H9 (cell line): ENCODE data around the gene TPD52L2. TPM values are rescaled to one million over a fixed set of nuclear protein-coding genes. Genes with fewer than 3 reads are reported as not detected.

ENCODE experiments used
- DNase-seq: peaks from one replicate; pipeline ENCODE4 v3.0.0-alpha.2; 2017
- H2AFZ ChIP-seq: one replicate; pipeline ENCODE4 v1.6.1; 2013; ENCODE audit warnings: mild to moderate bottlenecking, low read length, control low read depth, moderate library complexity
- H2AK5ac ChIP-seq: 2 replicates; pipeline ENCODE4 v1.6.1; 2013; ENCODE audit warnings: low read length, control low read depth, mixed read lengths; ENCODE audit not compliant: insufficient read length
- H2BK120ac ChIP-seq: one replicate; pipeline ENCODE4 v1.6.1; 2013; ENCODE audit warnings: low read depth, mild to moderate bottlenecking, low read length, control low read depth, inconsistent platforms; ENCODE audit not compliant: poor library complexity, severe bottlenecking
- H2BK12ac ChIP-seq: 2 replicates; pipeline ENCODE4 v1.6.1; 2013; ENCODE audit warnings: low read length, control low read depth, mixed read lengths, low read depth; ENCODE audit not compliant: insufficient read length
- H2BK15ac ChIP-seq: 2 replicates; pipeline ENCODE4 v1.6.1; 2013; ENCODE audit warnings: low read depth, low read length, control low read depth
- H2BK20ac ChIP-seq: one replicate; pipeline ENCODE4 v1.6.1; 2013; ENCODE audit warnings: low read depth, mild to moderate bottlenecking, low read length, control low read depth, inconsistent platforms; ENCODE audit not compliant: poor library complexity, severe bottlenecking
- H2BK5ac ChIP-seq: 2 replicates; pipeline ENCODE4 v1.6.1; 2013; ENCODE audit warnings: low read length, control low read depth, mixed read lengths; ENCODE audit not compliant: insufficient read length
- H3K14ac ChIP-seq: 2 replicates; pipeline ENCODE4 v1.6.1; 2013; ENCODE audit warnings: low read length, control low read depth; ENCODE audit not compliant: insufficient read depth
- H3K18ac ChIP-seq: 2 replicates; pipeline ENCODE4 v1.6.1; 2013; ENCODE audit warnings: low read depth, mild to moderate bottlenecking, mixed read lengths, low read length, control low read depth; ENCODE audit not compliant: insufficient read length
- H3K23ac ChIP-seq: 2 replicates; pipeline ENCODE4 v1.6.1; 2013; ENCODE audit warnings: low read length, control low read depth, mixed read lengths, low read depth; ENCODE audit not compliant: insufficient read length
- H3K23me2 ChIP-seq: 2 replicates; pipeline ENCODE4 v1.6.1; 2013; ENCODE audit warnings: low read depth, mild to moderate bottlenecking, mixed read lengths, low read length, control low read depth; ENCODE audit not compliant: insufficient read length, poor library complexity, severe bottlenecking
- H3K27ac ChIP-seq: 2 replicates; pipeline ENCODE4 v1.5.1; 2013; ENCODE audit warnings: low read length, control low read depth, mixed read lengths, low read depth; ENCODE audit not compliant: insufficient read length
- H3K27me3 ChIP-seq: 2 replicates; pipeline ENCODE4 v1.6.1; 2013; ENCODE audit warnings: low read length, control low read depth, inconsistent platforms; ENCODE audit not compliant: insufficient read depth
- H3K4ac ChIP-seq: 2 replicates; pipeline ENCODE4 v1.6.1; 2013; ENCODE audit warnings: low read depth, mild to moderate bottlenecking, control low read depth, inconsistent platforms, low read length, moderate library complexity
- H3K4me1 ChIP-seq: 2 replicates; pipeline ENCODE4 v1.6.1; 2013; ENCODE audit warnings: low read length, control low read depth, inconsistent platforms; ENCODE audit not compliant: insufficient read depth
- H3K4me2 ChIP-seq: 2 replicates; pipeline ENCODE4 v1.6.1; 2013; ENCODE audit warnings: low read length, control low read depth, mixed read lengths; ENCODE audit not compliant: insufficient read length, insufficient read depth
- H3K56ac ChIP-seq: 2 replicates; pipeline ENCODE4 v1.6.1; 2013; ENCODE audit warnings: low read depth, mild to moderate bottlenecking, mixed read lengths, low read length, control low read depth; ENCODE audit not compliant: insufficient read length
- H3K79me1 ChIP-seq: 2 replicates; pipeline ENCODE4 v1.6.1; 2013; ENCODE audit warnings: low read depth, mild to moderate bottlenecking, moderate library complexity, low read length, control low read depth, inconsistent platforms; ENCODE audit not compliant: insufficient read depth, poor library complexity, severe bottlenecking
- H3K79me2 ChIP-seq: 2 replicates; pipeline ENCODE4 v1.6.1; 2013; ENCODE audit warnings: low read length, control low read depth, inconsistent platforms; ENCODE audit not compliant: insufficient read depth
- H3K9ac ChIP-seq: 2 replicates; pipeline ENCODE4 v1.6.1; 2013; ENCODE audit warnings: low read length, control low read depth, mixed read lengths; ENCODE audit not compliant: insufficient read length; ENCODE audit errors: extremely low read depth
- H3K9me3 ChIP-seq: one replicate; pipeline ENCODE4 v1.6.1; 2013; ENCODE audit warnings: low read depth, low read length, inconsistent platforms; ENCODE audit not compliant: control insufficient read depth
- H3T11ph ChIP-seq: one replicate; pipeline ENCODE4 v1.6.1; 2013; ENCODE audit warnings: mild to moderate bottlenecking, low read length, control low read depth, inconsistent platforms
- H4K20me1 ChIP-seq: one replicate; pipeline ENCODE4 v1.6.1; 2013; ENCODE audit not compliant: control insufficient read depth, insufficient read length, insufficient read depth
- H4K5ac ChIP-seq: 2 replicates; pipeline ENCODE4 v1.6.1; 2013; ENCODE audit warnings: low read depth, mild to moderate bottlenecking, mixed read lengths, low read length, control low read depth; ENCODE audit not compliant: insufficient read length
- H4K8ac ChIP-seq: replicated peaks from 2 replicates; pipeline ENCODE4 v1.6.1; 2013; ENCODE audit warnings: low read length, control low read depth, mixed read lengths, low read depth; ENCODE audit not compliant: insufficient read length
- H4K91ac ChIP-seq: 2 replicates; pipeline ENCODE4 v1.6.1; 2013; ENCODE audit warnings: low read depth, mild to moderate bottlenecking, moderate library complexity, mixed read lengths, low read length, control low read depth; ENCODE audit not compliant: insufficient read length
- H3K27ac Mint-ChIP-seq, 3 experiments: 2 replicates in 2 of 3; 3 replicates in 1 of 3; pipeline ENCODE4 v1.8.0; 2020 to 2021; ENCODE audit warnings: mixed read lengths in 3 of 3, mild to moderate bottlenecking in 1 of 3, moderate library complexity in 1 of 3
- H3K27me3 Mint-ChIP-seq: 2 replicates; pipeline ENCODE4 v1.8.0; 2021; ENCODE audit warnings: low read depth, mild to moderate bottlenecking, moderate library complexity, mixed read lengths
- H3K36me3 Mint-ChIP-seq, 3 experiments: 2 replicates in 2 of 3; 3 replicates in 1 of 3; pipeline ENCODE4 v1.8.0; 2020 to 2021; ENCODE audit warnings: low read depth in 3 of 3, mixed read lengths in 3 of 3; ENCODE audit not compliant: insufficient read depth in 1 of 3
- H3K4me1 Mint-ChIP-seq, 2 experiments: 2 replicates each; pipeline ENCODE4 v1.8.0; 2020; ENCODE audit warnings: mixed read lengths in 2 of 2
- H3K4me3 Mint-ChIP-seq, 2 experiments: 2 replicates in 1 of 2; 3 replicates in 1 of 2; pipeline ENCODE4 v1.8.0; 2020 to 2021; ENCODE audit warnings: mild to moderate bottlenecking in 2 of 2, mixed read lengths in 2 of 2, moderate library complexity in 1 of 2
- H3K9me3 Mint-ChIP-seq, 2 experiments: 2 replicates in 1 of 2; 3 replicates in 1 of 2; pipeline ENCODE4 v1.8.0; 2020; ENCODE audit warnings: mild to moderate bottlenecking in 2 of 2, mixed read lengths in 2 of 2, moderate library complexity in 1 of 2
- WGBS: extraction: QIAGEN DNeasy Blood & Tissue Kit; methylation state at CpG from one replicate; pipeline ENCODE4 v1.1.7; 2013; ENCODE audit warnings: missing lambda C conversion rate, low lambda C conversion rate, mixed read lengths; ENCODE audit not compliant: insufficient read length; ENCODE audit errors: extremely low coverage; 5-methylcytosine and 5-hydroxymethylcytosine counted together
- total RNA-seq: library from RNA; stranded (reverse); gene quantifications from 2 replicates; pipeline ENCODE4 v1.2.1, GENCODE V29; 2021
- TF ChIP-seq, protein P1 (sequence below): fragments of 200-600 bp; sonication (generic); conservative IDR thresholded peaks from 3 replicates; pipeline ENCODE4 v1.8.0; 2021; ENCODE audit warnings: antibody characterized with exemption, mild to moderate bottlenecking

The TPD52L2 gene
- total RNA-seq, 1 experiment from 2014 or later: 94.1 TPM

DNA sequence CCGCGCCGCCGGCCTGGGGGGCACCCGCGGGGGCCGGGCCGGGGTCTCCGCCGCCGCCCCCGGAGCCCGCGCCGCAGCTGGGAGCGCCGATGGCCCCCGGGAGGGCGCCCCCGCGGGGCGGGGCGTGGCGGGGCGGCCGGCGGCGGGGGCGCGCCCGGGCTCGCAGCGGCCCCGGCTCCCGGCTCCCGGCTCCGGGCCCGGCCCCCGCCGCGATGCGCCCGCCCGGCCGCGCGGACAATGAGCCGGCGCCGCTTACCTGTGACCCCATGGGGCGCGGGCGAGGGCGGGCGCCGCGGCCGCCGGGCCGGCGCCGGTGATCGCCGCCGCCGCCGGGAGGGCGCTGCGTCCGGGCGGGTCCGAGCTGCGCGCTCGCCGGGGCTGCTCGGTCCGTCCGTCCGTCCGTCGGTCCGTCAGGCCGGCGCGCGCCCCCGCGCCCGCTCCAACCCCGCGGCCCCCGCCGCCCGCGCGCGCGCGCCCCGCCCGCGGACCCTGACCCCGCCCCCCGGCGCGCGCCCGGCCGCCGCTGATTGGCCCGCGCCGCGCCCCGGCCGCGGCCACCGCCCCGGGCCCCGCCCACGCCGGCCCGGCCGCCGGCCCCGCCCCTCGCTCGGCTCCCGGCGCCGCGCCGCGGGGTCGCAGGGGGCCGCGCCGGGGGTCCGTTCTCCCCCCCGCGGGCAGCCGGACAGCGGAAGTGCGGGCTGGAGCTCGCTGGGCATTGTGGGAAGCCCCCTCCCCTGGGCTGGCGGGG lies 34.1 kb upstream of the TPD52L2 start, which contains the start of gene ZBTB46:
ZBTB46 (minus strand) TSS at position 424 of the 748 bp plus-strand sequence. CDS start 40,507 bp downstream, outside the sequence.
- Mint-ChIP-seq H3K27ac (no peak within 1 kb of the TSS), H3K9me3 (no peaks in the 10 kb centered on the region; a peak in 2 of 5 replicates), H3K36me3 (no peaks in the 10 kb centered on the region; a peak in 1 of 7 replicates), H3K27me3 (peaks cover 38% of the 10 kb centered on the region), H3K4me3 (peak within 1 kb of the TSS; percentile 84 to 87), H3K4me1 (peaks cover 29 to 35% of the 10 kb centered on the region in 2 experiments)
- Histone ChIP-seq H3K56ac (no peak within 1 kb of the TSS), H4K8ac (no peak within 1 kb of the TSS), H3K18ac (no peak within 1 kb of the TSS), H3K79me2 (peaks cover 9% of the 10 kb centered on the region; the same call in 1 of the 2 replicates), H3K23ac (no peak within 1 kb of the TSS), H2BK12ac (no peak within 1 kb of the TSS), H2BK20ac (no peak within 1 kb of the TSS), H3K23me2 (peaks cover 8% of the 10 kb centered on the region), H2BK15ac (no peak within 1 kb of the TSS), H3K4me2 (peak within 1 kb of the TSS; percentile 65), H4K5ac (no peak within 1 kb of the TSS), H4K91ac (no peak within 1 kb of the TSS), H3K27me3 (peaks cover 4% of the 10 kb centered on the region; the same call in 1 of the 2 replicates), H3K79me1 (peaks cover 4% of the 10 kb centered on the region), H3K9ac (no peak within 1 kb of the TSS), H3K4me1 (peaks cover 4% of the 10 kb centered on the region; the same call in 1 of the 2 replicates), H2BK120ac (no peak within 1 kb of the TSS), H3T11ph (no peak within 1 kb of the TSS), H3K4ac (no peak within 1 kb of the TSS), H2AK5ac (no peak within 1 kb of the TSS), H4K20me1 (no peaks in the 10 kb centered on the region), H2BK5ac (no peak within 1 kb of the TSS), H3K9me3 (no peaks in the 10 kb centered on the region), H3K27ac (no peak within 1 kb of the TSS), H3K14ac (no peak within 1 kb of the TSS), H2AFZ (no peak within 1 kb of the TSS)
- no CpG with 5 or more reads among the region's 147 CpGs for WGBS
- no peak for DNase-seq
- TF ChIP-seq, protein P1, sequence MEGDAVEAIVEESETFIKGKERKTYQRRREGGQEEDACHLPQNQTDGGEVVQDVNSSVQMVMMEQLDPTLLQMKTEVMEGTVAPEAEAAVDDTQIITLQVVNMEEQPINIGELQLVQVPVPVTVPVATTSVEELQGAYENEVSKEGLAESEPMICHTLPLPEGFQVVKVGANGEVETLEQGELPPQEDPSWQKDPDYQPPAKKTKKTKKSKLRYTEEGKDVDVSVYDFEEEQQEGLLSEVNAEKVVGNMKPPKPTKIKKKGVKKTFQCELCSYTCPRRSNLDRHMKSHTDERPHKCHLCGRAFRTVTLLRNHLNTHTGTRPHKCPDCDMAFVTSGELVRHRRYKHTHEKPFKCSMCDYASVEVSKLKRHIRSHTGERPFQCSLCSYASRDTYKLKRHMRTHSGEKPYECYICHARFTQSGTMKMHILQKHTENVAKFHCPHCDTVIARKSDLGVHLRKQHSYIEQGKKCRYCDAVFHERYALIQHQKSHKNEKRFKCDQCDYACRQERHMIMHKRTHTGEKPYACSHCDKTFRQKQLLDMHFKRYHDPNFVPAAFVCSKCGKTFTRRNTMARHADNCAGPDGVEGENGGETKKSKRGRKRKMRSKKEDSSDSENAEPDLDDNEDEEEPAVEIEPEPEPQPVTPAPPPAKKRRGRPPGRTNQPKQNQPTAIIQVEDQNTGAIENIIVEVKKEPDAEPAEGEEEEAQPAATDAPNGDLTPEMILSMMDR: no peak
